Peyer's patch (tissue), 4 donors: ENCODE data around the gene TMIE. TPM values are rescaled to one million over a fixed set of nuclear protein-coding genes. Genes with fewer than 3 reads are reported as not detected.

Experiments
- DNase-seq, 3 donors: peaks; one replicate each; pipeline ENCODE4 v3.0.0-alpha.2; 2017 to 2019
- H3K27ac ChIP-seq, 4 donors: fragments of 200-600 bp; sonication (generic); one replicate each; pipeline ENCODE4 v1.5.1; 2016 to 2019
- H3K27me3 ChIP-seq, 2 donors: fragments of 200-600 bp; sonication (generic); one replicate each; pipeline ENCODE4 v1.5.1; 2019
- H3K36me3 ChIP-seq, 3 donors: fragments of 200-600 bp; sonication (generic); one replicate each; pipeline ENCODE4 v1.5.1; 2016 to 2019
- H3K4me1 ChIP-seq, 4 donors: fragments of 200-600 bp; sonication (generic); one replicate each; pipeline ENCODE4 v1.5.1; 2016 to 2019
- H3K4me3 ChIP-seq, 4 donors: fragments of 200-600 bp; sonication (generic); 1 replicate in 3 of 4; 2 replicates in 1 of 4; pipeline ENCODE4 v1.5.1; 2016 to 2019; ENCODE audit warnings: mild to moderate bottlenecking in 1 of 4
- H3K9me3 ChIP-seq, 4 donors: fragments of 200-600 bp; sonication (generic); one replicate each; pipeline ENCODE4 v1.5.1; 2016 to 2019; ENCODE audit warnings: mild to moderate bottlenecking in 1 of 4
- CTCF ChIP-seq, 6 experiments: fragments of 450-650 bp in 4 of 6; fragments of 200-600 bp in 2 of 6; sonication (generic) in 1 of 6; IDR thresholded peaks; one replicate each; pipeline ENCODE4 v1.5.1; 2017 to 2019; ENCODE audit warnings: antibody characterized with exemption in 6 of 6, mild to moderate bottlenecking in 3 of 6, moderate library complexity in 1 of 6
- POLR2A ChIP-seq, 2 donors: fragments of 450-650 bp; IDR thresholded peaks; one replicate each; pipeline ENCODE4 v1.5.1; 2017; ENCODE audit warnings: antibody characterized with exemption in 2 of 2, mild to moderate bottlenecking in 2 of 2, moderate library complexity in 2 of 2
- total RNA-seq, 4 donors: library from RNA; depleted of rRNA; stranded (reverse); fragments of >200 nt; gene quantifications; one replicate each; pipeline ENCODE4 v1.1.0, GENCODE V29; 2016

TMIE gene
- total RNA-seq, 4 donors from 2014 or later, result 1.3 TPM; not detected in 3

GRCh38 chr3:46670891-46671427 lies 30.2 kb upstream of the TMIE start:
- Histone ChIP-seq H3K4me1 (no peaks in the 10 kb centered on the region), H3K4me3 (no peak overlapping the region), H3K27me3 (no peaks in the 10 kb centered on the region), H3K36me3 (peaks cover 0 to 3% (median 0%) of the 10 kb centered on the region in 3 donors), H3K9me3 (no peaks in the 10 kb centered on the region), H3K27ac (no peak overlapping the region)
- DNase-seq, result peak in 1 of 3 donors; percentile 30
- TF ChIP-seq CTCF (IDR thresholded peaks at IDR 0.05), result no peak
- no peak for TF ChIP-seq POLR2A (IDR thresholded peaks at IDR 0.05)

DNA sequence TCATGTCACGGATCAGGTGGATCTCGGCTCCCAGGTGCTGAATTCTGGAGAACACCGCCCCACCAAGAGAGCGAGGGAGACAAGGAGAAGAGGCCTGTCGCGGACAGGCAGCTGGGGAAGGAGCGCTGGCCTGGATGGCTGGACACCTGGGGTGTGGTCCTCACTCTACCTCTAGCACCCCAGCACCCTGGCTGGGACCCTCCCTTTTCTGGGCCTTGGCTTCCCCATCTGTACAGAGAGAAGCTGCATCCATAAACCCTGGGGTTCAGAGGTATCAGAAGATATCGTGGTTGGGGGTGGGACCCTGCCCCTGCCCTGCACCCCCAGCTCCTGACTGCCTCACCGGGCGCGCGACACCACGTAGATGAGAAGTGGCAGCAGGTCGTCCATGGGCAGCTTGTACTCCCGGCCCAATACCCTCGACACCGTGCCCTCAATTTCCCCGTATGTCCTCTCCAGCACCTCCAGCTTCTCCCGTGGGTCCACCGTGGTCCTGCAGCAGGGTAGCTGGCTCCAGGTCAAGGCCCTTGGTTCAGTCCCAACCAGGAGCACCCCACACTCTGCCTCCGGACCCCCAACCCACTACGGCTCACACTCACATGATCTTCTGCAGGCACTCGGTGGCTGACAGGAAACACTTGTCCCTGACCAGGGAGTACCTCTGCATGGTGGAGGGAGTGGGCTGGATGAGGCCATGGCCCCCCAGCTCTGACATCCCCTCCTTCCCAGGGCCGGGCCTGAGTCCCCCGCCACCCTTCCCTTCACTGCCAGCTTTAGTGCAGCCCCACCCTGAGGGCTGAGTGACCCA lies 29.4 kb upstream of the TMIE start:
- Histone ChIP-seq H3K27ac (no peak overlapping the region), H3K4me3 (no peak overlapping the region), H3K9me3 (no peaks in the 10 kb centered on the region), H3K36me3 (peaks cover 0 to 3% (median 0%) of the 10 kb centered on the region in 3 donors), H3K4me1 (no peaks in the 10 kb centered on the region), H3K27me3 (no peaks in the 10 kb centered on the region)
- TF ChIP-seq POLR2A (IDR thresholded peaks at IDR 0.05) (no peak), CTCF (IDR thresholded peaks at IDR 0.05) (no peak)
- DNase-seq, result peak in 1 of 3 donors; percentile 39

- Histone ChIP-seq H3K36me3 (peaks cover 0 to 3% (median 0%) of the 10 kb centered on the region in 3 donors), H3K9me3 (no peaks in the 10 kb centered on the region), H3K27me3 (no peaks in the 10 kb centered on the region), H3K4me3 (no peak overlapping the region), H3K4me1 (no peaks in the 10 kb centered on the region), H3K27ac (no peak overlapping the region)
- DNase-seq, result peak in 2 of 3 donors; percentile 26 to 38
- TF ChIP-seq CTCF (IDR thresholded peaks at IDR 0.05) (no peak), POLR2A (IDR thresholded peaks at IDR 0.05) (no peak)
These were observed 28.9 kb upstream of the TMIE start for GRCh38 chr3:46672349-46672695.

GRCh38 chr3:46673151-46674030 lies 27.8 kb upstream of the TMIE start:
- DNase-seq, result peak in 2 of 3 donors; percentile 36 to 41
- Histone ChIP-seq H3K9me3 (no peaks in the 10 kb centered on the region), H3K27ac (no peak overlapping the region), H3K4me3 (no peak overlapping the region), H3K4me1 (no peaks in the 10 kb centered on the region), H3K27me3 (no peaks in the 10 kb centered on the region), H3K36me3 (peaks cover 0 to 3% (median 0%) of the 10 kb centered on the region in 3 donors)
- TF ChIP-seq POLR2A (IDR thresholded peaks at IDR 0.05) (no peak), CTCF (IDR thresholded peaks at IDR 0.05) (no peak)

- no peak overlapping the region for H3K27ac ChIP-seq
These were observed 27.0 kb upstream of the TMIE start for GRCh38 chr3:46674031-46674845.

More at GRCh38 chr3:46674031-46674845, 27.0 kb upstream of the TMIE start:
- no peak for TF ChIP-seq CTCF (IDR thresholded peaks at IDR 0.05)
- no peak for TF ChIP-seq POLR2A (IDR thresholded peaks at IDR 0.05)
- H3K27me3 ChIP-seq, result no peaks in the 10 kb centered on the region
- H3K36me3 ChIP-seq, result peaks cover 0 to 3% (median 0%) of the 10 kb centered on the region in 3 donors
- no peaks in the 10 kb centered on the region for H3K9me3 ChIP-seq
- H3K4me3 ChIP-seq, result no peak overlapping the region
- H3K4me1 ChIP-seq, result no peaks in the 10 kb centered on the region
- peak in 2 of 3 donors; percentile 19 to 36 for DNase-seq
